Fibroblast of lung (primary cell): ENCODE results near the gene ANKFY1. TPM values are rescaled to one million over a fixed set of nuclear protein-coding genes. Genes with fewer than 3 reads are reported as not detected.

ENCODE experiments used
- DNase-seq, 2 donors: peaks; one replicate each; pipeline versions ENCODE4 v3.0.0 to v3.0.0-alpha.2; 2010; ENCODE audit warnings: low read depth in 2 of 2
- H2AFZ ChIP-seq: 2 replicates; pipeline ENCODE4 v1.5.1; 2012; ENCODE audit warnings: low read length, control low read depth, inconsistent platforms
- H3K27ac ChIP-seq: 2 replicates; pipeline ENCODE4 v1.5.1; 2011; ENCODE audit warnings: low read length, control low read depth; ENCODE audit not compliant: insufficient read depth
- H3K27me3 ChIP-seq: 2 replicates; pipeline ENCODE4 v1.5.1; 2011; ENCODE audit warnings: mild to moderate bottlenecking, low read length; ENCODE audit not compliant: control insufficient read depth, insufficient read depth
- H3K36me3 ChIP-seq: 2 replicates; pipeline ENCODE4 v1.5.1; 2011; ENCODE audit warnings: low read length; ENCODE audit not compliant: control insufficient read depth, insufficient read depth
- H3K4me1 ChIP-seq: 2 replicates; pipeline ENCODE4 v1.5.1; 2011; ENCODE audit warnings: low read length; ENCODE audit not compliant: control insufficient read depth, insufficient read depth; ENCODE audit errors: extremely low read depth
- H3K4me2 ChIP-seq: 2 replicates; pipeline ENCODE4 v1.5.1; 2011; ENCODE audit warnings: low read length, control low read depth; ENCODE audit not compliant: insufficient read depth; ENCODE audit errors: extremely low read depth
- H3K4me3 ChIP-seq, 4 experiments: fragments of 200-600 bp in 1 of 4; sonication (generic) in 1 of 4; replicated peaks in 1 of 4; 2 replicates each; pipeline ENCODE4 v1.5.1; 2011 to 2016; ENCODE audit warnings: low read length in 4 of 4, low read depth in 3 of 4, mild to moderate bottlenecking in 3 of 4, control low read depth in 2 of 4, inconsistent platforms in 1 of 4, mixed read lengths in 1 of 4; ENCODE audit not compliant: insufficient read depth in 1 of 4; ENCODE audit errors: control extremely low read depth in 1 of 4
- H3K79me2 ChIP-seq: 2 replicates; pipeline ENCODE4 v1.5.1; 2012; ENCODE audit warnings: mild to moderate bottlenecking, low read length, inconsistent platforms; ENCODE audit not compliant: control insufficient read depth, insufficient read depth
- H3K9ac ChIP-seq: 2 replicates; pipeline ENCODE4 v1.5.1; 2011; ENCODE audit warnings: mild to moderate bottlenecking, low read length, control low read depth; ENCODE audit not compliant: insufficient read depth
- H3K9me3 ChIP-seq: 2 replicates; pipeline ENCODE4 v1.5.1; 2012; ENCODE audit warnings: low read depth, low read length; ENCODE audit not compliant: control insufficient read depth, insufficient read depth
- H4K20me1 ChIP-seq: 2 replicates; pipeline ENCODE4 v1.5.1; 2011; ENCODE audit warnings: low read length; ENCODE audit not compliant: control insufficient read depth, insufficient read depth; ENCODE audit errors: extremely low read depth
- EZH2 ChIP-seq: IDR thresholded peaks from 2 replicates; pipeline ENCODE4 v1.5.1; 2012; ENCODE audit warnings: low read length, control low read depth, mild to moderate bottlenecking; ENCODE audit errors: missing control alignments
- polyA plus RNA-seq, 2 donors: library from polyadenylated mRNA; depleted of rRNA in 1 of 2; stranded (reverse) in 1 of 2; unstranded in 1 of 2; fragments of >200 nt; gene quantifications; 2 replicates each; pipeline ENCODE4 v1.2.1, GENCODE V29; 2011 to 2012; ENCODE audit warnings: missing spikeins in 1 of 2
- total RNA-seq: library from RNA; depleted of rRNA; stranded (reverse); fragments of >200 nt; gene quantifications from 2 replicates; pipeline ENCODE4 v1.2.1, GENCODE V29; 2014
- TF ChIP-seq, protein P1 (sequence below), 2 donors: IDR thresholded peaks in 1 of 2; conservative IDR thresholded peaks in 1 of 2; 1 replicate in 1 of 2; 2 replicates in 1 of 2; pipeline ENCODE4 v1.5.1; 2011 to 2012; ENCODE audit warnings: low read length in 2 of 2, control low read depth in 1 of 2, inconsistent platforms in 1 of 2, low read depth in 1 of 2, mild to moderate bottlenecking in 1 of 2

The ANKFY1 gene
- total and polyA plus RNA-seq, 2 donors (not counting 1 experiment from before 2014, with no cell fraction given): 26.1 to 34.0 TPM

DNA sequence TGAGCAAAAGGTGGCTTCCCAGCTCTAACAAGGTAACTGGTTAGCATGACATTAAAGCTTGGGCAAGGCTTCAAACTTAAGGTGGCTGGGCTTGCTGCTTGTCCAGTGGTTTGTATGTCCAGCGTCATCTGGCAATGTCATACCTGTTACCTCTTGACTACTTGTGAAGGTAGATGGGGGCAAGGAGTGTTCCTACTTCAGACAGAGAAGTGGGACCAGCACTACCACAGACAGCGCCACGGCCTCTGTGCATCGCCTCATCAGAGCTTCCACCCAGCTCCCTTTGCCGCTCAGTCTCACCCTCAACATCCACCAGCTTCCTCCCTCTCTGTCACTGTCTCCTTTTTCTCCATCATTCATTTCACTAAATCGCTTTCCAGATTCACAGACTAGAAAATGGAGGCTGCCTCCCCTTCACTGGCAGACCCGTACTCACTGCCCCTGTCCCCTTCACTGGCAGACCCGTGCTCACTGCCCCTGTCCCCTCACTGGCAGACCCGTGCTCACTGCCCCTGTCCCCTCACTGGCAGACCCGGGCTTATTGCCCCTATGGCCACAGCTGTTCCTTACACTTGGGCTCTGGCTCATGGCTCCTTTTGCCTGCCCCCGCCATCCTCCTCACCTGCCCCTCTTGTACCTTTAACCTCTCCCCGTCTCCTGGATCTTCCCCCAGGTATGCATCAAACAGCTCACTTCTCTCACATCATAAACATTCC lies 106.0 kb downstream of the ANKFY1 start:
- peaks cover 2% of the 10 kb centered on the region for H3K36me3 ChIP-seq
- peaks cover 12% of the 10 kb centered on the region for H3K4me1 ChIP-seq
- no peak overlapping the region for H3K4me2 ChIP-seq
- H3K9ac ChIP-seq: no peak overlapping the region
- no peak for DNase-seq
- H2AFZ ChIP-seq: no peak overlapping the region
- H3K79me2 ChIP-seq: no peaks in the 10 kb centered on the region
- TF ChIP-seq, protein P1, sequence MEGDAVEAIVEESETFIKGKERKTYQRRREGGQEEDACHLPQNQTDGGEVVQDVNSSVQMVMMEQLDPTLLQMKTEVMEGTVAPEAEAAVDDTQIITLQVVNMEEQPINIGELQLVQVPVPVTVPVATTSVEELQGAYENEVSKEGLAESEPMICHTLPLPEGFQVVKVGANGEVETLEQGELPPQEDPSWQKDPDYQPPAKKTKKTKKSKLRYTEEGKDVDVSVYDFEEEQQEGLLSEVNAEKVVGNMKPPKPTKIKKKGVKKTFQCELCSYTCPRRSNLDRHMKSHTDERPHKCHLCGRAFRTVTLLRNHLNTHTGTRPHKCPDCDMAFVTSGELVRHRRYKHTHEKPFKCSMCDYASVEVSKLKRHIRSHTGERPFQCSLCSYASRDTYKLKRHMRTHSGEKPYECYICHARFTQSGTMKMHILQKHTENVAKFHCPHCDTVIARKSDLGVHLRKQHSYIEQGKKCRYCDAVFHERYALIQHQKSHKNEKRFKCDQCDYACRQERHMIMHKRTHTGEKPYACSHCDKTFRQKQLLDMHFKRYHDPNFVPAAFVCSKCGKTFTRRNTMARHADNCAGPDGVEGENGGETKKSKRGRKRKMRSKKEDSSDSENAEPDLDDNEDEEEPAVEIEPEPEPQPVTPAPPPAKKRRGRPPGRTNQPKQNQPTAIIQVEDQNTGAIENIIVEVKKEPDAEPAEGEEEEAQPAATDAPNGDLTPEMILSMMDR (conservative IDR thresholded peaks at IDR 0.05 in 1 of 2, IDR thresholded peaks at IDR 0.05 in 1 of 2; ENCODE audit: low read depth in 1 of 2, low read length in 2 of 2): no peak
- TF ChIP-seq EZH2: no peak
- H3K4me3 ChIP-seq: no peak overlapping the region
- no peak overlapping the region for H3K27ac ChIP-seq
- H4K20me1 ChIP-seq: no peaks in the 10 kb centered on the region
- no peaks in the 10 kb centered on the region for H3K9me3 ChIP-seq
- H3K27me3 ChIP-seq: no peaks in the 10 kb centered on the region

DNA sequence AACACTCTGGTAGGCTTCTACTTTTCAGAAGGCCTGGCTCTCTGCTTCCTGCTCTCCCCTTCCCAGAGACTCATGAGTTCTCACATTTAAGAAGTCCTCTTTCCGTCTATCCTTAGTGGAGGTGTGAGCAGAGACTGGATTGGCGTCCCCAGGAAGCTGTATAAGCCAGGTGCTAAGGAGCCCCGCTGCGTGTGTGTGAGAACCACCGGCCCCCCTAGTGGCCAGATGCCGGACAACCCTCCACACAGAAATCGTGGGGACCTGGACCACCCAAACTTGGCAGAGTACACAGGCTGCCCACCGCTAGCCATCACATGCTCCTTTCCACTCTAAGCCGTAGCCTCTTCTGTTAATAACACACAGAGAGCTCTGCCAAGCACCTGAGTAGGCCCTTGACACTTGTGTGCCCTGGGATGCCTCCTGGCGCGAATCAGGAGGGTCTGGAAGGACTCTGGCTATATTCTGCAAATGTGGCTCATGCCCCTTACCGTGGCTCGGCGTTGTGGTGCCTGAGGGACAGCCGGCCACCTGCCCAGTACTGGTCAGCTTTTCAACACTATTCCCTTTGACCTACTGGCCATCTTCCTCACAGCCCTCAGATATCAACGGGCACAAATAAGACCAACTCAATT lies 106.9 kb downstream of the ANKFY1 start:
- H3K4me2 ChIP-seq: no peak overlapping the region
- no peak overlapping the region for H3K4me3 ChIP-seq
- no peaks in the 10 kb centered on the region for H3K79me2 ChIP-seq
- H3K27ac ChIP-seq: no peak overlapping the region
- H2AFZ ChIP-seq: no peak overlapping the region
- H3K4me1 ChIP-seq: peaks cover 8% of the 10 kb centered on the region
- no peak for DNase-seq
- H3K36me3 ChIP-seq: peaks cover 2% of the 10 kb centered on the region
- no peaks in the 10 kb centered on the region for H3K27me3 ChIP-seq
- H3K9me3 ChIP-seq: no peaks in the 10 kb centered on the region
- TF ChIP-seq EZH2: no peak
- TF ChIP-seq, protein P1 (conservative IDR thresholded peaks at IDR 0.05 in 1 of 2, IDR thresholded peaks at IDR 0.05 in 1 of 2; ENCODE audit: low read depth in 1 of 2, low read length in 2 of 2): no peak
- no peak overlapping the region for H3K9ac ChIP-seq
- no peaks in the 10 kb centered on the region for H4K20me1 ChIP-seq

DNA sequence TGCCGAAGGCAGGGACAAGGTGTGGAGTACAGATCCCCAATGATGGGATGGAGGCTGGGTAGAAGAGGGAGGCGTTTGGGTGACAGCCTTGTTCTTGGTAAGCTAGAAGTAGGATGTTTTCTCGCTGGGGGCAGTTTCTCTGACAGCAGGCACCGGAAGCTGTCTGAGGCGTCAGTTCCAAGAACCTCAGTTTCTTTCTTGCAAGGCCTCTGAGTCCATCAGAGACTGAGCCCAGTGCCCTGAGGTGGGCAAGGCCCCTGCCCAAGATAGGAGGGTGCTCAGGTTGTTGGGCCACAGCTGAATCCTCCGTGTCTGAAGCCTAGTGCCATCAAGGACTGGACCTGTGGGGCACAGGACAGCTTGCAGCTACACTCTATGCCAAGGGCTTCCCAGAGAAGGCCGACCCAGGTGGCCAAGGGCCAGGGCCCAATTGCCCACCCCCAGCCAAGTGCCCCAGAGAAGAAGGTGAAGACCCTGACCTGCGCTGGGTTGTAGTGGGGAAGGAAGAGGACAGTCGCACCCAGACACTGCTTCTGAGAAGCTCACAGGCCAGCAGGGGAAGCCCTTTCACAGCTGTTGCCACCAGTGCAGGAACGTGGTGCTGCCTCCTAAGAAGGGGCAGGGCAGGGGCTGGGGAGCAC lies 107.7 kb downstream of the ANKFY1 start:
- peaks cover 2% of the 10 kb centered on the region for H3K36me3 ChIP-seq
- TF ChIP-seq, protein P1 (conservative IDR thresholded peaks at IDR 0.05 in 1 of 2, IDR thresholded peaks at IDR 0.05 in 1 of 2; ENCODE audit: low read depth in 1 of 2, low read length in 2 of 2): no peak

More for the DNA sequence above, 107.7 kb downstream of the ANKFY1 start:
- Histone ChIP-seq H3K4me3 (no peak overlapping the region), H3K79me2 (no peaks in the 10 kb centered on the region), H2AFZ (no peak overlapping the region), H3K9ac (no peak overlapping the region), H3K4me2 (no peak overlapping the region), H3K9me3 (no peaks in the 10 kb centered on the region), H3K27ac (no peak overlapping the region), H3K4me1 (peaks cover 4% of the 10 kb centered on the region), H4K20me1 (no peaks in the 10 kb centered on the region), H3K27me3 (no peaks in the 10 kb centered on the region)
- DNase-seq: no peak
